Measurements from ENCODE around the gene NUCB2.

DNA sequence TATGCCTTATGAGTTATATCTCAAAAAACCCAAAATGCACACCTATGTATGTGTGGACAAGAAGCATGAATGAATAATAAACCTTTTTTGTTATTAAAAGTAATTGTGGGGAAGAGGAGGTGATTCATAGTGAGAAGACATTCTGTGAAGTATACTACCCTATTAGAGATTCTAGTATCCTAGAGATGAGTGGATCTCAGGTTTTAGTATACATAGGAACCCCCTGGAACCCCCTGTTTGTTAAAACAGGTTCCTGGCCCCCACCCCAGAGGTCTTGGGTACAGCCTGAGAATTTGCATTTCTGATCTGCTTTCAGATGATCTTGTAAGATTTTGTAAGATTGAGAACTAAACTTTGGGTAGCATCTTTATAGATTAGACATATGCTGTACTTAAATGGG is 17.5 kb downstream of the NUCB2 start:
- TF ChIP-seq MAX (IDR thresholded peaks at IDR 0.05) (no peak), TAF1 (IDR thresholded peaks at IDR 0.05; ENCODE audit: low read depth) (no peak), NFIC (IDR thresholded peaks at IDR 0.05) (no peak)
